LHCN-M2 (cell line): ENCODE data around the gene CD44. TPM values are rescaled to one million over a fixed set of nuclear protein-coding genes. Genes with fewer than 3 reads are reported as not detected.
"Not testable (repeated sequence)": the region's sequence is repeated elsewhere in the genome, so short reads cannot be mapped to it uniquely, and the experiment has no call there.

Experiments used
- DNase-seq: peaks from one replicate; pipeline ENCODE4 v3.0.0-alpha.2; 2012; ENCODE audit warnings: low read depth
- polyA plus RNA-seq: library from polyadenylated mRNA; unstranded; fragments of >200 nt; gene quantifications from one replicate; pipeline ENCODE4 v1.2.1, GENCODE V29; 2012; ENCODE audit warnings: missing spikeins
- total RNA-seq: library from RNA; depleted of rRNA; stranded (reverse); fragments of >200 nt; gene quantifications from 2 replicates; pipeline ENCODE4 v1.2.3, GENCODE V29; 2014; rRNA removed

The CD44 gene
- 215 and 235 TPM in 2 replicates for total RNA-seq
- polyA plus RNA-seq = 292 TPM

DNA sequence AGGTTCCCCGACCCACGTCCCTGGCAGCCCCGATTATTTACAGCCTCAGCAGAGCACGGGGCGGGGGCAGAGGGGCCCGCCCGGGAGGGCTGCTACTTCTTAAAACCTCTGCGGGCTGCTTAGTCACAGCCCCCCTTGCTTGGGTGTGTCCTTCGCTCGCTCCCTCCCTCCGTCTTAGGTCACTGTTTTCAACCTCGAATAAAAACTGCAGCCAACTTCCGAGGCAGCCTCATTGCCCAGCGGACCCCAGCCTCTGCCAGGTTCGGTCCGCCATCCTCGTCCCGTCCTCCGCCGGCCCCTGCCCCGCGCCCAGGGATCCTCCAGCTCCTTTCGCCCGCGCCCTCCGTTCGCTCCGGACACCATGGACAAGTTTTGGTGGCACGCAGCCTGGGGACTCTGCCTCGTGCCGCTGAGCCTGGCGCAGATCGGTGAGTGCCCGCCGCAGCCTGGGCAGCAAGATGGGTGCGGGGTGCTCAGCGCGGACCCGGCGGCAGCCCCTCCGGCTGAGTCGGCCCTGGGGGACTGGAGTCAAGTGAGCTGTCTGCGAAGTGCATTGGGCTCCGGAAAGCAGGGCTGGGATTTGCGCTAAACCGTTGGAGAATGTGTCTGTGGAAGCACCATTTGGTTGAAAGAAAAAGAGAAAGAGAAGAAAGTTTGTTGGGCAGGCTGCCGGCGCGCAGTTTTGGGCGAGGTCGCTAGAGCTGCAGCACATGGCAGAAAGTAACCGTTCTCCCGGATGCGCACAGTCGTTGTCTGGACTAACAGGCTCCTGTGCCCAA, at the start of gene CD44:
Gene CD44 (plus strand): TSS at position 229 of the 779 bp plus-strand sequence. CDS start 133 bp downstream, at position 362.
- DNase-seq = peak; percentile 90

DNA sequence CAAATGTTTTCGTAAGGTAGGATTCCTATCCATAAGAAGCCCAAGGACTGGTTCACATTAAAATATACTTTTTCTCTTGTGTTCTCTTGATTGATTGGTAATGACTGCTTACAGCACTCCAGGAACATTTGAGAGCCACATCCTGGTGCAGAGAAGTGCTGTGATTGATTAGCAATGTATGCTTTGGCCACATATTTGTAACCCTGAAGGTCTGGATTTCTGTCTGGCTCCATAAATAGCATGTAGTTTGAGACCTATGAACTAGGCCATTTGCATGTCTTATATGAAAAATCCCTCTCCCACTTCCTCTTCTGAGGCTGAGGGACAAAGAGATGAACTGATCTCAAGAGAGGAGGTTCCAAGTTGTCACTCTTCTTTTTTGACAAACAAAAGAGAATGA, 49.3 kb upstream of the CD44 start:
- DNase-seq = no peak

DNA sequence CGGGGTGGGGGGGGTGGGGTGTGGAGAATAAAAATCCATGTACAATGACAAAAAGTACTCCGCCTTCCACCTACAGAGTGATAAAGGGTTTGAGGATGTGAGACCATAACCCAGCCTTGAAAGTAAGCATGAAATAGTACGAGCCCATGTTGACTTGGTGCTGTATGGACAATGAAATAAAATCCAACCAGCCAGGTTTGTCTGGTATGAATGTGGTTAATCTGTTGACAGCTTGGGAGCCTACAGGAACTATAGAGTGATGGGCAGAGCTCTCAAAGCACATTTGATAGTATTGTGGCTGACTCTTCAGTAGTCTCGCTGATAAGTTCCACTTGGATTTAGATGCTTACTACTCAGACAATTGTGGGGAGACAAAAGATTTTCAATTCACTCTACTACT, 48.8 kb upstream of the CD44 start:
- DNase-seq = no peak

DNA sequence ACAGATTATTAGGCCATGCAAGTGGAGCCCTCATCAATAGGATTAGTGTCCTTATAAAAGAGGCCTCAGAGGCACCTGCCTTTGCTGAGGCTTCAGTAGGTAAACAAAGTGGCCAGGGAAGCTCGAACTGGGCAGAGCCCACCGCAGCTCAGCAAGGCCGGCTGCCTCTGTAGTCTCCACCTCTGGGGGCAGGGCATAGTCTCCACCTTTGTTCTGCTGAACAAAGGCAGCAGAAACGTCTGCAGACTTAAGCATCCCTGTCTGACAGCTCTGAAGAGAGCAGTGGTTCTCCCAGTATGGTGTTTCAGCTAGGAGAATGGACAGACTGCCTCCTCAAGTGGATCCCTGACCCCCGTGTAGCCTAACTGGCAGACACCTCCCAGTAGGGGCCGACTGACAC, 48.0 kb upstream of the CD44 start:
- DNase-seq = not testable (repeated sequence)

DNA sequence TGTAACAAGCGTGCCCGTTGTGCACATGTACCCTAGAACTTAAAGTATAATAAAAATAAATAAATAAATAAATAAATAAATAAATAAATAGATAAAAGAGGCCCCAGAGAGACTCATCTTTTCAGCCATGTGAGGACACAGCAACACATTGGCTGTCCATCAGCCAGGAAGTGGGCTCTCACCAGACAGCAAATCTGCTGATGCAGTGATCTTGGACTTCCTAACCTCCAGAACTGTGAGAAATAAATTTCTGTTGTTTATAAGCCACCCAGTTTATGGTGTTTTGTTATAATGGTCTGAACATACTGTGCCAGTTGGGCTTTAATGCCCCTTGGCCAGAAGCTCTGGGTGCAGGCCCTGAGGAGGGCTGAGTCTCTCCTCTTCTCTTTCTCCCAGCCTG, 42.2 kb upstream of the CD44 start:
- DNase-seq = no peak

DNA sequence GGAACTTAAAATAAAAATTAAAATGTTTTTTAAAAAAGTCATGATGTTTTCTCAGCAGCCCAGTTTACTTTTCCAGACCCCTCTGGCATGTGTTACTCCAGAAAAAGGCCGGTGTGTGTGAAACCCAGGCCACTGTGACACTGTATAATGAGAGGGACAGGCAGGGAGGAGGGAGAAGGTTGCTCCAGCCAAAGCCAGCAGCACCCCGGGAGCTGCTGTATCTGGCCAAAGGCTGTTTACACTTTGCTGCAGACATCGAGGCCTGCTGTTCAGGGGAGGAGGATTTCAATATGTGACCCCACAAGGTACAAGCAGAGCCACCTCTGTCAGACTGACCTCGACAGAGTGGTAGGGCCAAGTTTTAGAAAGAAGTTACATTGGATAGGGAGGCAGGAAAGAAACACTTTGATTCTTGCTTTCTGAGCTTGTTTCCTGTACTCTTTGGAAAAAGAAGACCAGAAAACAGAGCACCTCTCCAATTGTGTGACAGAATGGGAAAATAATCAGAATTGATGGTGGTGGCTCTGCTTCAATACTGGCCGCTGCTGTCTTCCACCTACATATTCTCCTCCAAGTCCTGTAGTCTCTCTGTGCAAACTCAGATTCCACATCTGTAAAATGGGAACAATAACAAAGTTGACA, 41.0 kb upstream of the CD44 start:
- DNase-seq = no peak

DNA sequence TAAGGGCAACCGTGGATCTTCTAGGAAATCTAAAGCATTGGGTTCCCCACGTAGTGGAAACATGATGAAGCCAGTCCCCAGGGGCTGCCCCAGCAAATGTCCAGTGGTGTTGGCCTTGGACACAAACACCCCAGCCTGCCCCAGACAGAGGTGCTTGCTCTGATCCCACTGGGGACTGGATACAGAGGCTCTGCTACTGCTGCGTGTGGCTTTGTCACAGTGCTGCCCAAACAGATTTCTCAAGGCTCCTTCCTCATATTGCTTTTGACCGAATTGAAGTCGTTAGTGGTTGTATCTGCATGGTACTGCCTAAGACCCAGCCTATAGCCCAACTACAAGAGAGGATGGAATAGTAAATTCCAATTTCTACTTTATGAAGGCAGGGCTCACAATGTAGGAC, 40.1 kb upstream of the CD44 start:
- DNase-seq = no peak

DNA sequence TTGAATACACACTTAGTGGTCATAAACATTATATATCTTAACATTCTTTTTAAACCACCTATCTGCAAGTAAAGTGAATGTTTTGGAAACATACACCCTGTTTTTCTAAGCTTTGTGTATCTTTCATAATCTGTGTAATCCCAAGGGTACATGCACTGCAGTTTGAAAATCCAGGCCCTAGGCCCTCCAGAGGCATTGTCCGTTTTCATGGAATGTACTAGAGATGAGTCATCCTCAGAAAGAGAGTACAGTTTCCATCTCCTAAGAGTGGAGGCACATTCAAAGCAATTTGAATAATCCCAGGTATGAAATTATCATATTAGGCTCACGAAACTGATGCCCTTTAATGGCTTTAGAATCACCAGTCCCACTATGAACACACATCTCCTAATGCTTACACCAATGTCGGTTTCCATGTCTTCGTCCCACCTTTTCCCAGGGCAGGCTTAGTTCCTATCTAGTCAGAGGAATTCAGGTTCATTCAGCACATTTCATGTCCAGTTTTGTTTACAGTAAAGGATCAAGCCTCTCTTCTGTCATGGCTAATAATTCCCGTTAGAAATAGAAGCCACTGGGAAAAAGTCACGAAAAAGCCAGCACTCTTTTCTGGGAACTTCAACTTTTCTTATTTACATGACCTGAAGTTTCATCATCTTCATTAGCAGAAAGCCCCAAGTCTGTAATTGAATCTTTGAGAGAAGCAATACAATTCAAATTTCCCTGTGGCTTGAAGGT, 39.5 kb upstream of the CD44 start:
- DNase-seq = peak; percentile 90

DNA sequence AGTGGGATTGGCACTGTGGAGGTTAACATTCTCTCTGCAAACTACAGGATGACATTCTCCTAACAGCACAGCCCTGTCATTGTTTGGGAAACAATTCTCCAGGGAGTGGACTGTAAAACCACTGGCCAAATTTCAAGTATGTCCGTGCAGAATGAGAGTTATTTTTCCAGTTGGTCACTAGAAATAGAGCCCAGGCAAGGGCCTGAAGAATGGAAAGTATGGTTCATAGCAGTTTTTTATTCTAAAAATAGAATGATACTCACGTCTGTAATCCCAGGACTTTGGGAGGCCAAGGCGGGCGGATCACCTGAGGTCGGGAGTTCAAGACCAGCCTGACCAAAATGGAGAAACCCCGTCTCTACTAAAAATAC, 39.0 kb upstream of the CD44 start:
- DNase-seq = peak; percentile 96

DNA sequence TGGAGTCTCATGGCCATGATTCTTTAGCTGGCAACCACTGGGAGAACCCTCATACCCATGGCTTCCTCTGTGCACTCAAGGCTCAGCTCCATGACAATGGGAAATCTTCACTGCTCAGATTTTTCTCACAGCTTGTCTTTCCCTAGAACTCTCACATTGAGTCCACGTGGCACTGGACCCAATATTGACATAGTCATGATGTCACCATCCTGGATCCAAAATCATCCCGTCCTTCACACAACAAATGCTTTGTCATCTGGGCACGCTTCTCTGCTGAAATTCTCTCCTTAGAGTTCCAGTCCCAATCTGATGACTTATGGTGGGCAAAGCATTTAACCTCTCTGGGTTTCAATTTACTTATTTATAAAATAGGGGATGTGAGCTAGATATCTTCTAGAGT, 37.7 kb upstream of the CD44 start:
- DNase-seq = no peak

DNA sequence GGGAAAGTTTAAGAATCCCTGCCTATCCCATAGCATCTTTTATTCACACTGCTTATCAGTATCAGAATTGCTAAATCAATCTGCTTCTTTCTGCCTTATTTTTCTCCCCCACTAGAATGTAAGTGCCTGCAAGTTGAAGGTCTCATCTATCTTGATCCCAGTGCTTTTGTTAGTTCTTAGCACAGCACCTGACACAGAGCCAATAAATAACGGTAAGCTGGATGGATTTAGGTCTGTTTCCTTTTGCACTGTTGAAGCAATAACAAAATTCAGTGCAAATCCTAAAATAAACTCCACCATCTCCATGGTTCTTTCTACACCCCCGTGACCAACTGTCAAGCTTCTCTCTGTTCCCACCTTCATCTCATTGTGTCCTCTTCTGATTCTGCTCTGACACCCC, 36.7 kb upstream of the CD44 start:
- no peak for DNase-seq

DNA sequence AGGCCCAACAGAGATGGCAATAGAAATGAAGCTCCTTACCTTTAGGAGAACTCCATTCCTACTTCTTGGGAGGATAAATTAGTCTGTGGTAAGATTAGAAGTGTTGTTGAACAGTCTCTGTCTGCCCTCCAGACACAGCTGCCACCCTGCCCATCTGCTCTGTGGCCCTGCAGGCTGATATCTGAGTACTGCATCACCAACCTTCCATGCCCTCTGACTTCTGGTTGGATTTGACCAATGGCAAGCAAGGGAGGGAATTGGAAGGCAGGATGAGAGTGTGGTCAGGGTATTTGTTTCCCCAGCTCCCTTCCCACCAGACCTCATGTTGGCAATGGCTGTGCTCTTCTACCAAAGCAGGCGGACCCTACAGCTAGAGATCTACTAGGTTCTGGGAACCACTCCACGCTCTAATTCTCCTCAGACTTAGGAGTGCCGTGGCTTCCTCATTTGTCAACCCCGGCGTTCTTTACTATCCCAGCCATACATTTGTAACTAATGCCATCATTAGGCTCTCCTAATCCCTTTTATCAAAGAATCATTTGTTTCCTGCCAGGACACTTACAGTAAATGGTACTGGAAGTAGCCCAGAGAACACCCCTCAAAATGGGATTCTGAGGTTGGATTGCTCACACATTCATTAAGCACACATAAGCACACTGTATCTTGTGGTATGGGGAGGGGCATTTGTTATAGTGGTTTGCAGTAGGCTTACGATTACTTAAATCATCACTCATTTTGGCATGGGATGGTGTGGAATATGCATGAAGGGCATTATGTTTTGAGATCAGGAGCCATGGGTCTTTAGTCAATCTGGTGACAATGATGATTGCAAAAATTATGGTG, 35.4 kb upstream of the CD44 start:
- DNase-seq = peak; percentile 91

DNA sequence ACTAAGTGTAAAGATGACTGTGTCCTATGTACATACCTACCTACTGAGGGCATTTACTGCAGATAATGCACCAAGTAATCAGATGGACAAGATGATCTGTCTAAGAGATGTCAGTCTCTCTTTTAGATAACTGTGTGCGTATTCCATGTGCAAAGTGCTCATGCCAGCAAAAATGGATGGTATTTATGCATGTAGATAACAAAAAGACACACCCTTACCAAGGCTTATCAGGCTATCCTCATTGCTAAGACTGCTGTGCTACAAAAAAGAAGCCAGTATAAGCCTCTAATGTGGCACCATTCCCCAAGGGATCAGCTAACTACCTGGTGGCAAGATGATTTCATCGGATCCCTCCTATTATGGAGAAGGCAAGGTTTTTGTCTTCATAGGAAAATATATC, 34.3 kb upstream of the CD44 start:
- DNase-seq = no peak

DNA sequence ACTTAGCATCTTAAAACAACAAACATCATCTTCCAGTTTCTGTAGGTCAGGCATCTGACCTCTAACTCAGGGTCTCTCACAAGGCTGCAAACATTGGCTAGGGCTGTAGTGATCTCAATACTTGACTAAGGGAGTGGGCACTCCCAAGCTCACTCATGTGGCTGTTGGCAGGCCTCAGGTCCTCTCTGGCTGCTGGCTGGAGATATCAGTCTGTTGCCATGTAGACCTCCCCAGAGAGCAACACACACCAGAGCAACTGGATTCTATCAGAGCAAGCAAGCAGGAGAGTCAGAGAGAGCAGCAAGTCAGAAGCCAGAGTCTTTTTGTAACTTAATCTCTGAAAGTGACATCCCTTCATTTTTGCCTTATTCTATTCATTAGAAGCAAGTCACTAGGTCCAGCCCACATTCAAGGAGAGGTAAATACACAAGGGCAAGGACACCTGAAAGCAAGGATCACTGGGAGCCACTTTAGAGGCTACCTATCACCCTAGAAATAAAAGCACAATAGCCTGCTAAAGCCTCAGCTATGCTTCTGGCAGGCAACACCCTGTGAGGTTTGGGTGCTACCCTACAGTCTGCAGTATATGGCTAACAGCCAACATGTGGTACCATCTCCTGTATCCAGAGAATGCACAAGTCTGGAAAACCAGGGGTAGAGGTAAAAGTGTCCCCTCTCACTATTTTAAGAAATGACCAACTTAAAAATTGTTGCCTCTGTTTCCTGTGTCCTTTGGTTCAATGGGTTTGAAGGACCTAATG, 33.5 kb upstream of the CD44 start:
- DNase-seq = peak; percentile 61

DNA sequence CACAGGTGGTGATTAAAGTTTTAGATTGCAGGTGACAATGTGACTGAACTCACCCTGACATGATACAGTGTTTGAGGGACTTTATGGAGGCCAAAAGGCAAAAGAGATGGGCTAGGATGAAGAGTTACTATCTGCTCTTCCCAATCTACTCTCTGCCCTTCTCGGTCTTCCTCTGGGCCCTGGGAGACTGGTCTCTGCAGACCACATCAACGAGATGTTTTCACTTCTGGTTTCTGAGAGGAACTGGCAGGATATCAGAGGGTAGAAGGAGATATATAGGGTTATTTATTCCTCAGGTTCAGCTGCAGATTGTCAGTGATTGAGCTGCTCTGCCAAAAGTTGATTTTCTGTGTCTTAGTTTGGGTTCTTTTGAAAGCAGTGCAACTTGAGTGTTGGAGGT, 32.4 kb upstream of the CD44 start:
- no peak for DNase-seq

DNA sequence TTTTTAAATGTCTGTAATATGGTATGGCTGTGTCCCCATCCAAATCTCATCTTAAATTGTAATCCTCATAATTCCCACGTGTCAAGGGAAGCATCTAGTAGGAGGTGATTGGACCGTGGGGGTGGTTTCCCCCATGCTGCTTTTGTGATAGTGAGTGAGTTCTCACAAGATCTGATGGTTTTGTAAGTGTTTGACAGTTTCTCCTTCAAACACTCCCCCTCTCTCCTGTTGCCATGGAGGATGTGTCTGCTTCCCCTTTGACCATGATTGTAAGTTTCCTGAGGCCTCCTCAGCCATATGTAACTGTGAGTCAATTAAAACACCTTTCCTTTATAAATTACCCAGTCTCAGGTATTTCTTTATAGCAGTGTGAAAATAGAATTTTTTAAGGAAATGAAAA, 31.1 kb upstream of the CD44 start:
- DNase-seq = no peak

DNA sequence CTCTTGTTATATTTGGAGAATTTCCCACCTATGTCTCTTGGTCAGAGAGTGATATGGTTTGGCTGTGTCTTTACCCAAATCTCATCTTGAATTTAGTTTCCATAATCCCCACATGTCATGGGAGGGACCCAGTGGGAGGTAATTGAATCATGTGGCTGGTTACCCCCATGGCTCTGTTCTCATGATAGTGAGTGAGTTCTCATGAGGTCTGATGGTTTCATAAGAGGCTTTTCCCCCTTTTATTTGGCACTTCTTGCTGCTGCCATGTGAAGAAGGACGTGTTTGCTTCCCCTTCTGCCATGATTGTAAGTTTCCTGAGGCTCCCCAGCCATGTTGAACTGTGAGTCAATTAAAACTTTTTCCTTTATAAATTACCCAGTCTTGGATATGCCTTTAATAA, 30.6 kb upstream of the CD44 start:
- DNase-seq = not testable (repeated sequence)

DNA sequence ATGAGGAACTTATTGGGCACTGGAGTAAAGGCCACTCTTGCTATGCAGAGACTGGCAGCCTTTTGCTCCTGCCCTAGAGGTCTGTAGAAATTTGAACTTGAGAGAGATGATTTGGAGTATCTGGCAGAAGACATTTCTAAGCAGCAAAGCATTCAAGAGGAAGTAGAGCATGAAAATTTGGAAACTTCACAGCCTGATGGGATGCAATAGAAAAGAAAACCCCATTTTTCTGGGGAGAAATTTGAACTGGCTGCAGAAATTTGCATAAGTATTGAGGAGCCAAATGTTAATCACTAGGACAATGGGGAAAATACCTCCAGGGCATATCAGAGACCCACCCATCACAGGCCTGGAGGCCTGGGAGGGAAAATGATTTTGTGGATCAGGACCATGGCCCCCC, 29.9 kb upstream of the CD44 start:
- DNase-seq = no peak

DNA sequence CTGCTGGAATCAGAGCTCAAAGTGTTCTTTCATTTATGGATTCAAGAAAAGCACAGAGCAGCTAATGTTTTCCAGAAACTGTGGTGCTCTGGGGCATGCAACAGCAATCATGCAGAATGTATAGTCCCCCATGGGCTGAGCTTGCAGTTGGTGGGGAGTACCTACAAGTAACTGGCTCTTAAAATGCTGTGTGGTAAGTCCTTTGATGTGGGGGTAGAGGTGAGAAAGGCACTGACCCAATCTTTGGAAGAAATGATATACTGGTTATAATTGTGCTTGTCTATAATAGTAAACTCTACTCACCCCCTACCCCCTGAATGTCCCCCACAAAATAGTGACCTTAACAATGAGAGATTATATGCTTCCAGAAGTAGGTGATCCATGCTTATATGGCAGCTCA, 29.1 kb upstream of the CD44 start:
- no peak for DNase-seq

DNA sequence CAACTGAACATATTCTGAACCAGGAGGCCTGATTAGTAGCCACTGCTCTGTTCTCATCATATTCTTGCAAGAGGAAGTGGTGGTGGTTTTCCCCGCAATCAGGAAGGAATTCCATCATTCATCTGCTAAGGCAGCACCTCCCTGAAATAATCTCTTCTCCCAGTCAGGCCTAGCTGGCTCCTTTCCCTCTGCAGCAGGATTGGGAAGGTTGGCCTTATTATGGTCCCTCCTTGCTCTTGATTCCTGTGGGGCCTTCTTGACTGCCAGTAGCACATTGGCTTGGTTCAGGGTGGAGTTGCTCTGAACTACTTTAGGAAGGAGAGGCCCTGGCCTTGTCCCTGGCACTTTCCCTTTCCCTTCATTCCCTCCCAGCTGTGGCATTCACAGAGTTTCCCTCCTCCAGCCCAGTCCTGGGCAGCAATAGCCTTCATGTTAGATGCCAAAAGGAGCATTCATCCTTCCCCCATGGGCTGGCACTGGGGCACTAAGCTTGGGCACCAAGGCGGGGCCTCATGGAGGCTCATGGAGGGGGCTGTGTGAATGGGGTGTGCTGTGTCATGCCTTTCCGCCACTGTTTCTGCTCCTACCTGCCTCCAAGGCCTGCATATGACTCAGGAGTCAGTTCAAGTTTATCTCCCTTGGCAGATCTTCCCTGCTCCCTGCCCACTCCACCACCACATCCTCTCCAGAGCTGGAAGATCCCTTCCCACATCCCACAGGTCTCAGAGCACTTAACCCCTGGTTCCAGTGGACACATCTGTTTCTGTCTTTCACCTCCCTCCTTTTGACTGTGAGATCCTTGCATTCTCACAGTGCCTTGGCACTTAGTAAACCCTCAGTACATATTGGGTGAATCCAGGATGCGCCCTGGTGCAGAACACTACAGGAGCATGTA, 27.6 kb upstream of the CD44 start:
- DNase-seq = peak; percentile 99
